Measurements from ENCODE around the gene CAMTA1.
"Not testable (repeated sequence)": the region's sequence is repeated elsewhere in the genome, so short reads cannot be mapped to it uniquely, and the experiment has no call there.

The CAMTA1 gene

GRCh38 chr1:7407980-7408770 lies 622.9 kb downstream of the CAMTA1 start:
- ATAC-seq (peak; percentile 7), DNase-seq (no peak)

- DNase-seq (no peak), ATAC-seq (no peak)
These were observed 623.5 kb downstream of the CAMTA1 start for GRCh38 chr1:7408771-7409150.

- no peak for DNase-seq
- no peak for ATAC-seq
These were observed 624.0 kb downstream of the CAMTA1 start for GRCh38 chr1:7409278-7409677.

GRCh38 chr1:7410156-7410555 lies 624.9 kb downstream of the CAMTA1 start:
- ATAC-seq (no peak), DNase-seq (no peak)

GRCh38 chr1:7417618-7418017 lies 632.4 kb downstream of the CAMTA1 start:
- not testable (repeated sequence) for ATAC-seq, DNase-seq

GRCh38 chr1:7418442-7419080 lies 633.3 kb downstream of the CAMTA1 start:
- DNase-seq (no peak), ATAC-seq (no peak)

GRCh38 chr1:7420098-7420445 lies 634.8 kb downstream of the CAMTA1 start:
- DNase-seq (no peak), ATAC-seq (no peak)

- DNase-seq (no peak), ATAC-seq (no peak)
These were observed 635.3 kb downstream of the CAMTA1 start for GRCh38 chr1:7420470-7421100.

GRCh38 chr1:7421471-7422075 lies 636.3 kb downstream of the CAMTA1 start:
- ATAC-seq, result no peak
- no peak for DNase-seq

GRCh38 chr1:7422081-7422480 lies 636.8 kb downstream of the CAMTA1 start:
- ATAC-seq, result no peak

GRCh38 chr1:7422561-7422960 lies 637.3 kb downstream of the CAMTA1 start:
- DNase-seq (no peak), ATAC-seq (no peak)

More at GRCh38 chr1:7422081-7422480, 636.8 kb downstream of the CAMTA1 start:
- no peak for DNase-seq

GRCh38 chr1:7422966-7423365 lies 637.7 kb downstream of the CAMTA1 start:
- DNase-seq (no peak), ATAC-seq (no peak)

- ATAC-seq (no peak), DNase-seq (no peak)
These were observed 639.2 kb downstream of the CAMTA1 start for GRCh38 chr1:7424352-7424890.

- ATAC-seq, result no peak
- DNase-seq, result no peak
These were observed 640.0 kb downstream of the CAMTA1 start for GRCh38 chr1:7425229-7425628.

- no peak for DNase-seq
- ATAC-seq, result no peak
These were observed 640.5 kb downstream of the CAMTA1 start for GRCh38 chr1:7425771-7426170.

- ATAC-seq (no peak), DNase-seq (no peak)
These were observed 641.7 kb downstream of the CAMTA1 start for GRCh38 chr1:7426780-7427604.

- DNase-seq, result no peak
- ATAC-seq, result no peak
These were observed 642.5 kb downstream of the CAMTA1 start for GRCh38 chr1:7427605-7428300.

- DNase-seq, result no peak
- ATAC-seq, result no peak
These were observed 644.0 kb downstream of the CAMTA1 start for GRCh38 chr1:7429290-7429689.

- no peak for DNase-seq
- ATAC-seq, result no peak
These were observed 644.9 kb downstream of the CAMTA1 start for GRCh38 chr1:7430047-7430608.

GRCh38 chr1:7430691-7431090 lies 645.4 kb downstream of the CAMTA1 start:
- ATAC-seq, result no peak

More at GRCh38 chr1:7430691-7431090, 645.4 kb downstream of the CAMTA1 start:
- no peak for DNase-seq
